GM21576 (cell line): ENCODE data around the gene LVRN.

Source experiments
- ATAC-seq: cut with Tn5 transposase; IDR thresholded peaks from one replicate; pipeline ENCODE4 v1.9.1; 2021; ENCODE audit warnings: mild to moderate bottlenecking, moderate library complexity; ENCODE audit not compliant: unreplicated experiment

Gene LVRN

GRCh38 chr5:115961381-115962238 is 665 bp upstream of the LVRN start:
- ATAC-seq, result no peak

- no peak for ATAC-seq
Measured at GRCh38 chr5:115962565-115963402, 509 bp downstream of the LVRN start.

- no peak for ATAC-seq
Measured at GRCh38 chr5:115963566-115963965, 1.3 kb downstream of the LVRN start.

GRCh38 chr5:115968770-115969169 is 6.5 kb downstream of the LVRN start:
- ATAC-seq, result no peak

- peak; percentile 92 for ATAC-seq
Measured at GRCh38 chr5:115977096-115977495, 14.8 kb downstream of the LVRN start.

- no peak for ATAC-seq
Measured at GRCh38 chr5:115977988-115978387, 15.7 kb downstream of the LVRN start.

GRCh38 chr5:115978779-115979178 is 16.5 kb downstream of the LVRN start:
- ATAC-seq, result no peak

- ATAC-seq, result no peak
Measured at GRCh38 chr5:115979201-115980041, 17.1 kb downstream of the LVRN start.

- no peak for ATAC-seq
Measured at GRCh38 chr5:115983519-115983918, 21.2 kb downstream of the LVRN start.

GRCh38 chr5:115985802-115986757 is 23.8 kb downstream of the LVRN start:
- no peak for ATAC-seq

GRCh38 chr5:115988002-115988401 is 25.7 kb downstream of the LVRN start:
- no peak for ATAC-seq

GRCh38 chr5:115992848-115993350 is 30.6 kb downstream of the LVRN start:
- ATAC-seq, result no peak

- no peak for ATAC-seq
Measured at GRCh38 chr5:115995351-115995750, 33.1 kb downstream of the LVRN start.

GRCh38 chr5:116002116-116002906 is 40.0 kb downstream of the LVRN start:
- no peak for ATAC-seq

- ATAC-seq, result no peak
Measured at GRCh38 chr5:116004248-116004647, 42.0 kb downstream of the LVRN start.

- ATAC-seq, result no peak
Measured at GRCh38 chr5:116009806-116010205, 47.5 kb downstream of the LVRN start.

- no peak for ATAC-seq
Measured at GRCh38 chr5:116011046-116011445, 48.8 kb downstream of the LVRN start.

- no peak for ATAC-seq
Measured at GRCh38 chr5:116013207-116013785, 51.0 kb downstream of the LVRN start.

- ATAC-seq, result no peak
Measured at GRCh38 chr5:116013936-116014335, 51.7 kb downstream of the LVRN start.
